Aorta (tissue), 5 donors: Measurements from ENCODE around the gene DNER. TPM values are rescaled to one million over a fixed set of nuclear protein-coding genes. Genes with fewer than 3 reads are reported as not detected.

ENCODE experiments used
- ATAC-seq: fragments of 200-7000 bp; cut with Tn5 transposase; one replicate; pipeline ENCODE4 v1.9.1; 2022; ENCODE audit warnings: moderate library complexity; ENCODE audit not compliant: low FRiP score
- DNase-seq, 2 donors: peaks; one replicate each; pipeline ENCODE4 v3.0.0-alpha.2; 2020
- H3K27ac ChIP-seq, 2 donors: one replicate each; pipeline ENCODE4 v1.5.1; 2013; ENCODE audit warnings: low read length in 2 of 2, mild to moderate bottlenecking in 2 of 2, moderate library complexity in 2 of 2, control low read depth in 1 of 2, inconsistent platforms in 1 of 2, low read depth in 1 of 2
- H3K27me3 ChIP-seq, 2 donors: one replicate each; pipeline ENCODE4 v1.6.1; 2013; ENCODE audit warnings: control low read depth in 1 of 2, low read length in 1 of 2, mild to moderate bottlenecking in 1 of 2, moderate library complexity in 1 of 2; ENCODE audit not compliant: insufficient read depth in 2 of 2, control insufficient read depth in 1 of 2
- H3K36me3 ChIP-seq, 2 donors: one replicate each; pipeline ENCODE4 v1.6.1; 2013; ENCODE audit warnings: control low read depth in 1 of 2, low read length in 1 of 2, mild to moderate bottlenecking in 1 of 2; ENCODE audit not compliant: insufficient read depth in 2 of 2, control insufficient read depth in 1 of 2
- H3K4me1 ChIP-seq, 2 donors: one replicate each; pipeline ENCODE4 v1.6.1; 2013; ENCODE audit warnings: low read length in 2 of 2, control low read depth in 1 of 2, mild to moderate bottlenecking in 1 of 2, moderate library complexity in 1 of 2; ENCODE audit not compliant: insufficient read depth in 2 of 2, control insufficient read depth in 1 of 2
- H3K4me3 ChIP-seq, 2 donors: one replicate each; pipeline ENCODE4 v1.5.1; 2013; ENCODE audit warnings: low read length in 2 of 2, control low read depth in 1 of 2, mild to moderate bottlenecking in 1 of 2
- H3K9me3 ChIP-seq: one replicate; pipeline ENCODE4 v1.6.1; 2013; ENCODE audit warnings: mild to moderate bottlenecking, low read length; ENCODE audit not compliant: control insufficient read depth
- WGBS, 2 donors: extraction: QIAGEN DNeasy Blood & Tissue Kit; methylation state at CpG; one replicate each; pipeline ENCODE4 v1.1.7; 2013; 5-methylcytosine and 5-hydroxymethylcytosine counted together
- intact Hi-C, 2 donors: fragments of 100-400 bp; cut with DNase I; formaldehyde crosslinking; loops; one replicate each; pipeline versions ENCODE4 v1.14.2 to v1.15.0; 2022
- polyA plus RNA-seq, 2 donors: library from polyadenylated mRNA; stranded (reverse); fragments of 200-250 nt; gene quantifications; one replicate each; pipeline ENCODE4 v1.2.3, GENCODE V29; 2013
- total RNA-seq, 2 donors: library from RNA; stranded (reverse); fragmentation: NEBNext Ultra II Directional; extraction: Animal tissue kit (Norgen Biotek cat#: 25700); gene quantifications; one replicate each; pipeline ENCODE4 v1.2.1, GENCODE V29; 2021
- donor health status: healthy with polysubstance abuse.
- donor health status: Bipolar disorder and iron deficiency.
- donor health status: DM: no; HTN: no; CAD: no.
- donor health status: DM: no; HTN: no; CAD: no.
- donor health status: DM: yes; HTN: yes; CAD: no.

DNER gene
- total and polyA plus RNA-seq, 4 donors = 0.45 to 2.5 (median 1.1) TPM

DNA sequence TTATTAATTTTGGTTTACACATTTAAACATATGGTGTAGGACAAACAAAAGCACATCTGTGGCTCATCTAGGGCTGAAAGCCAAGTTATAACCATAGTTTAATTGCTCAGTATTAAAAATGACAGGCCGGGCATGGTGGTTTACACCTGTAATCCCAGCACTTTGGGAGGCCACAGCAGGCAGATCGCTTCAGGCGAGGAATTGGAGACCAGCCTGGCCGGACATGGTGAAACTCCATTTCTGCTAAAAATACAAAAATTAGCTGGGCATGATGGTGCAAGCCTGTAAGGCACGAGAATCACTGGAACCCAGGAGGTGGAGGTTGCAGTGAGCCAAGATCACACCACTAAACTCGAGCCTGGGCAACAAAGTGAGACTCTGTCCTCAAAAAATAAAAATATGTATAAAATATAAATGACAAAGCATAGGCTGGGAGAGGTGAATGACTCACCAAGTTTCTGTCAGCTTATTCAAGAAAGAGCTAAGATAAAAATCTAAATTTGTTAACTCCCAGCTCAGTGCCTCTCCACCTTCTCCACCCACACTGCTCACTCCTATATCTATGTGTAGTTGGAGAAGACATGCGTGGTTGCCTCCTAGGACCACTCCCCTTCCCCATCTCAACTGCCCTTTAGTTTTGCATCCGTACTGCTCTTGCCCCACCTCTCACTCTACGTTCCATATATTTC lies 364.1 kb downstream of the DNER start:
- 81 to 85% methylated on average over 9 of the region's 9 CpGs for WGBS, 2 donors
- ATAC-seq (no peak), DNase-seq (no peak)
- Histone ChIP-seq H3K36me3 (peaks cover 1 to 3% of the 10 kb centered on the region in 2 donors), H3K4me3 (no peak overlapping the region), H3K9me3 (no peaks in the 10 kb centered on the region), H3K27me3 (no peaks in the 10 kb centered on the region), H3K4me1 (peaks cover 0 to 4% of the 10 kb centered on the region in 2 donors), H3K27ac (no peak overlapping the region)
- intact Hi-C loops = no loop called here

DNA sequence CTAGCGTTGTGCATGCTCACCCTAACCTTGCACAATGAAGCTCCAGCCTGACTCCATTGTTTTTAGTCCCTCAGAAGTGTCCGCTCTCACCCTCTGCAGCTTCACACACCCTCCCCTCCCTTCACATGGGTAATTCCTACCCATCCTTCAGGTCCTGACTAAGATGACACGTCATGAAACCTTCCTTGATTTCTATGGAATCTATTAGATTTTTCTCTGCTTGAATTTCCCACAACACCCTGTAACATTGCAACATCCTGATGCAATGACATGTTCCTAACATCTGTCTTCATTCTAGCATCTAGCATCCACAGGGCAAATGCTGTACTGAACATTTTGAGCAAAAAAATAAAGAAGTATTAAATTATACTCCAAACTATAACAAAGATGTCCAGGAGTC lies 366.2 kb downstream of the DNER start:
- WGBS, 2 donors = 95 to 96% methylated on average over 3 of the region's 3 CpGs
- Histone ChIP-seq H3K4me1 (peaks cover 0 to 4% of the 10 kb centered on the region in 2 donors), H3K9me3 (no peaks in the 10 kb centered on the region), H3K36me3 (peaks cover 1 to 3% of the 10 kb centered on the region in 2 donors), H3K27me3 (no peaks in the 10 kb centered on the region), H3K4me3 (no peak overlapping the region), H3K27ac (no peak overlapping the region)
- DNase-seq (no peak), ATAC-seq (no peak)
- intact Hi-C loops = no loop called here

DNA sequence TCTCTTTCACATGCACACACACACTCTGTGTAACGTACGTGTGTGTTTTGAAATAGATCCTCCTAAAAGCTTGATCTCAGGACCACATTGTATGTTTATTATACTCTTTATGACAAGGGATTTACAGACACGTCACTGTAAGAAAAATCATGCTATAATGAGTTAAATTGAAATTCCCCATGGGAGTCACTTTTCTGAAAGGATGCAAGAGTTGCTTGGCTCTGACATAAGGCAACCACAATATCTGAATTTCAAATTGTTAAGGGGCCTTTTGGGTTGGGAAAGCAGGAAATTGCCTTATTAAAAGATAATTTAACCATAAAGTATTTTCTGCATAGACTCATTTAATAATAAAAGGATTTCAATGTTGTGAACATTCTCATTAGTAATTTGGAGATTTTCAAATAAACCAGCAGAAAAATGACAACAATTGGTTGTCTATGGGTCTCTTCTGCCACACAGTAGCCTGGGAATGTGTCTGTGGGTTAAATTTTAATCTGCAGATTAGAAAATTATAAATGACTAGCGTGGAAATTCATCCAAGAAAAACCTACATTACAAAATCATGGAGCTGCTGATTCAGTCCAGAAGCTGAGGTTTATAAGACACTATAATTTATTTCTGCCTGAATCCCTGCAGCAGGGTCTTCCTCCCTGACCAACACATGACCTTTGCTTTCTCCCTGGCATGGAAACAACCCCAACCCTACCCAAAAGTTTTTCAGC lies 367.4 kb downstream of the DNER start:
- ATAC-seq (no peak), DNase-seq (no peak)
- peaks cover under 1 to 1% of the 10 kb centered on the region in 2 donors for H3K36me3 ChIP-seq
- WGBS, 2 donors = 68 to 71% methylated on average over 4 of the region's 4 CpGs
- peaks cover 0 to 4% of the 10 kb centered on the region in 2 donors for H3K4me1 ChIP-seq
- H3K27ac ChIP-seq = no peak overlapping the region
- H3K9me3 ChIP-seq = no peaks in the 10 kb centered on the region
- H3K4me3 ChIP-seq = no peak overlapping the region
- intact Hi-C loops = no loop called here
- H3K27me3 ChIP-seq = no peaks in the 10 kb centered on the region

DNA sequence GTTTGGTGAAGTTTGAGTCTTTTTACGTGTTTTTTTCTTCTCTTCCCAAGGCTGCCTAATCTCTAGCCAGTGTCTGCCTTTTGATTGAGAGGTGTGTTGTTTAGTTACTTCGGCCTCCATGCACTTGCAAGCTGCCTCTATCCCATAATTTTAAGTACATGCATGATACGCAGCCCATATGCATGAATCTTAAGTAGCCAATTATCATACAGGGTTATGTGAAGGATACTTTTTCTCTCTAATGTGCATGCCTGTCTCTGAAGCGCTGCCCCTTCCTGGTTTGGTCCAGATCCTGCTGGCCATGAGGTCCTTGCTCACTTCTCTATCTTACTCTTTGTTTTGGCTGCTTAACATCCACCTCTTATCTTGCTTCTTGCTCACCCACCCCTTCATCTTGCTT lies 369.4 kb downstream of the DNER start:
- ATAC-seq = no peak
- H3K4me3 ChIP-seq = no peak overlapping the region
- intact Hi-C loops = loop anchor here in 1 of 2 donors (5.0 kb wide), 1 partner anchor 242 kb away; no protein-coding TSS in a partner anchor
- no peaks in the 10 kb centered on the region for H3K36me3 ChIP-seq
- WGBS, 2 donors = 59 to 78% methylated on average over 4 of the region's 4 CpGs
- no peaks in the 10 kb centered on the region for H3K9me3 ChIP-seq
- no peaks in the 10 kb centered on the region for H3K4me1 ChIP-seq
- DNase-seq = no peak
- no peak overlapping the region for H3K27ac ChIP-seq
- H3K27me3 ChIP-seq = no peaks in the 10 kb centered on the region

DNA sequence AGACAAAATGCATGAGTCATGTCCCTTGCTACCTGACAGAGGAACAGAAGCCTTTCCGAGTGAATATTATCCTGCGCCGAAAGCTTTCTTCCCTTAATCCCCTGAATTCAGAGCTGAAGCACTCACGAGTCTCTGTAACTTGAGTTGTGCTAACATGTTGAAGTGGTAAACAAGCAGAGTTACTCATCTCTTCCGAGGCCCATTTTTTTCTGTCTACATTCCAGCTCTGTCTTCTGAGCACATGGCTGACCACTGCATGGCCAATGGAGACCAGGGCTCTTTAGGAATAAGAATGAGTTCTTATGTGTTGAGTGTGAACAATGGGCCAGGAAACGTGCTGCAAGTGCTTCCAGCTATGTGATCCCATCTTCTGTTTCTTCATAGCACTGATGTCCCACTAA lies 370.2 kb downstream of the DNER start:
- Histone ChIP-seq H3K4me3 (no peak overlapping the region), H3K27me3 (no peaks in the 10 kb centered on the region), H3K27ac (no peak overlapping the region), H3K4me1 (no peaks in the 10 kb centered on the region), H3K9me3 (no peaks in the 10 kb centered on the region), H3K36me3 (no peaks in the 10 kb centered on the region)
- intact Hi-C loops = loop anchor here in 1 of 2 donors (5.0 kb wide), 1 partner anchor 243 kb away; no protein-coding TSS in a partner anchor
- ATAC-seq = no peak
- DNase-seq = no peak
- 87 to 90% methylated on average over 6 of the region's 6 CpGs for WGBS, 2 donors

DNA sequence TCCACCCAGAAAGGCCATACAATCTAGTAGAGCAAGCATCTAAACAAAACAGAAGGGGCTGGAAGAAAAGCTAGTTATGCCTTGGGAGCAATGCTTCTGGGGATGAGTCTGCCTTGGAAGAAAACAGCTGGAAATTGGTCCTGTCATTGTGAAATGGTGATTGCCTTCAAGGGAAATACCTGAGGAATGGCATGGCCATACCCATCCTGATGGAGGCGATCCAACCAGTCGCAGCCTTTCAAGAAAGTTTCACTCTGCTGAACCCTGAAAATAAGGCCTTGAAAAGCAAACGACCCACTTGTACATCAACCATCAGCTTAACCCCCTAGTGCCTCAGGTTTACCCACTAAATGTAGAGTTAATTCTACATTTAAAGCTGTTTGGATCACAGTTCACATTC lies 370.7 kb downstream of the DNER start:
- intact Hi-C loops = loop anchor here in 1 of 2 donors (5.0 kb wide), 1 partner anchor 244 kb away; no protein-coding TSS in a partner anchor
- H3K27ac ChIP-seq = no peak overlapping the region
- H3K4me3 ChIP-seq = no peak overlapping the region
- H3K9me3 ChIP-seq = no peaks in the 10 kb centered on the region
- H3K4me1 ChIP-seq = no peaks in the 10 kb centered on the region
- no peaks in the 10 kb centered on the region for H3K36me3 ChIP-seq
- no peaks in the 10 kb centered on the region for H3K27me3 ChIP-seq
- no peak for ATAC-seq
- no peak for DNase-seq
- 94 to 97% methylated on average over 3 of the region's 3 CpGs for WGBS, 2 donors

DNA sequence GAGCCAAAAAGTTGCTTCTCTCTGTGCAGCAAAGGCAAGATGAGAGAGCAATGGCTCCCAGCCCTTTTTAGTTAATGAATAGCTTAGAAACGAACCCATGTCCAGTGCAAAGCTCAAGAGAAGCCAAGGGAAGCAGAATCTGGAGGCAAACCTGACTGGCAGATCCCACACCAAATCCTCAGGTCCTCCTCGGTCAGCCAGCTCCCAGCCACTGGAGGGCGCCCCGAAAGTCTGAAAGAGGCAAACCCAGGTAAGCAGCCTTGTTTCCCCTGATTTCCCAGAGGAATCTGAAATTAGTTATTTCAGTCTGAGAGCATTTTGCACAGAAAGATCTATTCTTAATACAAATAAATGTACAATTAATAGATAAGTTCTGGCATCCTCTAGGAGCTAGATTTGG lies 372.0 kb downstream of the DNER start:
- DNase-seq = peak; percentile 63 to 79
- ATAC-seq = no peak
- Histone ChIP-seq H3K4me1 (no peaks in the 10 kb centered on the region), H3K36me3 (no peaks in the 10 kb centered on the region), H3K27ac (no peak overlapping the region), H3K27me3 (no peaks in the 10 kb centered on the region), H3K4me3 (no peak overlapping the region), H3K9me3 (no peaks in the 10 kb centered on the region)
- intact Hi-C loops = loop anchor here in 1 of 2 donors (5.0 kb wide), 1 partner anchor 245 kb away; no protein-coding TSS in a partner anchor
- WGBS, 2 donors = 47 to 64% methylated on average over 4 of the region's 4 CpGs

DNA sequence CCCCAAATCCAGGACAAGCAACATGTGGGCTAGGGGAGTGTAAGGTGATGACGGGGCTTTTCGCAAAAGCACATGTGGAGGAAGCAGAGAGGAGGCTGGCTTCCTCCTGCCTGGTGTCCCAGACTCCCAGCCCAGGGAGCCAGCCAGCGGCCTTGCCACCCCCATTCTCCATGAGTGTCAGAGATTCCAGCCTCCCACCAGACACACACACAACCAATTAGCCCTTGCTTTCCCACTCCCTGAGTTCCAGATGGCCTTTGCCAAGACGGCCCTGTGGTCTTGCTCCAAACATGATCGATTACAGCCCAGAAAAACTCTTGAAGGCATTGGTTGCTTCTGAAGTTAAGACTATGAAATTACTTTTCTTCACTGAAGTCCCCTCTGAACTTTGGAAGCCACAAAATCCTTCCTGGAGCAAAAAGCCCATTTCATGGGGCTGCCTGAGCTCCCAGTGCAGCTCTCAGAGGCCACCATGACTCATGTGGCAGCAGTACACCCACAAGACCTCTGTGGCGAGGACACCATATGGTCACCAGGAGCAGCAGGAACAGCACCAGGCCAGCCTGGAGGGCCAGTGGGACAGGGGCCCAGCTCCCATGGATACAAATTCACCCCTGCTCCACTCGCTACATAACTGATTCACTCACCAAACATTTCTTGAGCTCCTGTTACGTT lies 374.1 kb downstream of the DNER start:
- no peak overlapping the region for H3K27ac ChIP-seq
- intact Hi-C loops = loop anchor here in 1 of 2 donors (5.0 kb wide), 1 partner anchor 247 kb away; no protein-coding TSS in a partner anchor
- DNase-seq (no peak), ATAC-seq (no peak)
- no peaks in the 10 kb centered on the region for H3K36me3 ChIP-seq
- H3K4me1 ChIP-seq = no peaks in the 10 kb centered on the region
- 96% methylated on average over 8 of the region's 8 CpGs for WGBS, 2 donors
- no peaks in the 10 kb centered on the region for H3K27me3 ChIP-seq
- no peak overlapping the region for H3K4me3 ChIP-seq
- no peaks in the 10 kb centered on the region for H3K9me3 ChIP-seq
